DOHH2 (cell line): ENCODE results near the gene FBXO36.

ENCODE experiments used
- CTCF ChIP-seq: fragments of 200-600 bp; sonication (generic); IDR thresholded peaks from one replicate; pipeline ENCODE4 v1.5.1; 2014; ENCODE audit warnings: antibody characterized with exemption, mild to moderate bottlenecking, low read depth, low read length; ENCODE audit not compliant: poor library complexity, severe bottlenecking
- EZH2phosphoT487 ChIP-seq: fragments of 200-600 bp; sonication (generic); IDR thresholded peaks from 2 replicates; pipeline ENCODE4 v1.6.1; 2017; ENCODE audit warnings: borderline replicate concordance, mild to moderate bottlenecking, antibody characterized with exemption, low read length, moderate library complexity, mixed read lengths

GRCh38 chr2:229921101-229921891 is 1.0 kb upstream of the FBXO36 start:
- TF ChIP-seq CTCF (no peak), EZH2phosphoT487 (no peak)
